A549 (cell line): Measurements from ENCODE around the gene PRRG4. TPM values are rescaled to one million over a fixed set of nuclear protein-coding genes. Genes with fewer than 3 reads are reported as not detected.

Source experiments
- ATAC-seq, 2 experiments: fragments of 200-7000 bp in 1 of 2; fragments of >200 bp in 1 of 2; cut with Nextera tagmentation in 1 of 2; cut with Tn5 transposase in 1 of 2; 3 replicates each; pipeline versions ENCODE4 v1.8.0 to v1.9.1; 2018 to 2020; ENCODE audit warnings: mild to moderate bottlenecking in 1 of 2, moderate library complexity in 1 of 2
- CTCF ChIA-PET: fragments of 300-600 bp; sonication (Branson Sonifier 250); formaldehyde crosslinking; extraction: SDS; loops from one replicate; lab custom pipeline; 2021; ENCODE audit warnings: antibody characterized with exemption, inconsistent platforms; lab: Yijun Ruan, JAX
- POLR2A ChIA-PET: fragments of 350-600 bp; formaldehyde crosslinking; extraction: SDS; loops from one replicate; lab custom pipeline; 2021; ENCODE audit warnings: antibody characterized with exemption, inconsistent platforms; lab: Yijun Ruan, JAX
- DNase-seq, 2 experiments: peaks; one replicate each; pipeline versions ENCODE4 v3.0.0 to v3.0.0-alpha.2; 2011 to 2016; ENCODE audit warnings: low read depth in 1 of 2, low spot score in 1 of 2
- FAIRE-seq: peaks from 2 replicates; lab custom pipeline; 2011; peaks lifted over from hg19 to GRCh38; lab: Jason Lieb, UNC
- H3K27ac ChIP-seq, 2 experiments: fragments of >200 bp; sonication (Bioruptor Twin); formaldehyde crosslinking; 3 replicates each; pipeline ENCODE4 v1.5.1; 2016 to 2017
- H3K4me1 ChIP-seq: fragments of >200 bp; sonication (Bioruptor Twin); formaldehyde crosslinking; 3 replicates; pipeline ENCODE4 v1.6.1; 2016
- H3K4me2 ChIP-seq: fragments of >200 bp; sonication (Bioruptor Twin); formaldehyde crosslinking; 3 replicates; pipeline ENCODE4 v1.6.1; 2016
- H3K4me3 ChIP-seq: fragments of >200 bp; sonication (Bioruptor Twin); formaldehyde crosslinking; 3 replicates; pipeline ENCODE4 v1.5.1; 2016
- H3K9me3 ChIP-seq: fragments of >200 bp; sonication (Bioruptor Twin); formaldehyde crosslinking; 3 replicates; pipeline ENCODE4 v1.6.1; 2016
- ATOH8 ChIP-seq: fragments of 250-450 bp; sonication (Bioruptor Pico); IDR thresholded peaks from 2 replicates; pipeline ENCODE4 v1.5.0; 2020; ENCODE audit warnings: low read depth, mild to moderate bottlenecking, moderate library complexity
- CBX2 ChIP-seq: fragments of 200-600 bp; sonication (generic); IDR thresholded peaks from 2 replicates; pipeline ENCODE4 v1.6.1; 2016; ENCODE audit warnings: low read depth, mild to moderate bottlenecking, borderline replicate concordance
- CBX8 ChIP-seq: fragments of 200-600 bp; sonication (generic); IDR thresholded peaks from 2 replicates; pipeline ENCODE4 v1.6.1; 2016
- CHD2 ChIP-seq: fragments of 150-350 bp; IDR thresholded peaks from 2 replicates; pipeline ENCODE4 v1.6.1; 2014; ENCODE audit warnings: low read length; ENCODE audit not compliant: partially characterized antibody
- CTCF ChIP-seq: fragments of >200 bp; sonication (Bioruptor Twin); formaldehyde crosslinking; IDR thresholded peaks from 3 replicates; pipeline ENCODE4 v1.5.1; 2016
- EHF ChIP-seq: fragments of 250-450 bp; sonication (Bioruptor Pico); IDR thresholded peaks from 2 replicates; pipeline ENCODE4 v1.5.0; 2020; ENCODE audit warnings: mild to moderate bottlenecking
- ELK1 ChIP-seq: fragments of 150-350 bp; IDR thresholded peaks from 2 replicates; pipeline ENCODE4 v1.6.1; 2014; ENCODE audit warnings: low read depth, mild to moderate bottlenecking, low read length
- HDAC2 ChIP-seq: fragments of 200-600 bp; sonication (generic); IDR thresholded peaks from 2 replicates; pipeline ENCODE4 v1.6.1; 2016
- HEYL ChIP-seq: fragments of 250-450 bp; sonication (Bioruptor Pico); IDR thresholded peaks from 2 replicates; pipeline ENCODE4 v1.8.0; 2021; ENCODE audit warnings: mild to moderate bottlenecking, moderate library complexity
- HMGXB4 ChIP-seq: fragments of 250-450 bp; sonication (Bioruptor Pico); IDR thresholded peaks from 2 replicates; pipeline ENCODE4 v1.5.0; 2021; ENCODE audit warnings: mild to moderate bottlenecking, moderate library complexity, borderline replicate concordance
- HOXA7 ChIP-seq: fragments of 250-450 bp; sonication (Bioruptor Pico); IDR thresholded peaks from 2 replicates; pipeline ENCODE4 v1.5.0; 2020; ENCODE audit warnings: mild to moderate bottlenecking, moderate library complexity
- MAFK ChIP-seq: fragments of 450-650 bp; IDR thresholded peaks from 2 replicates; pipeline ENCODE4 v1.6.1; 2014; ENCODE audit not compliant: partially characterized antibody
- MAX ChIP-seq: IDR thresholded peaks from 2 replicates; pipeline ENCODE4 v1.6.1; 2012
- MAZ ChIP-seq: fragments of 150-350 bp; IDR thresholded peaks from 2 replicates; pipeline ENCODE4 v1.6.1; 2014; ENCODE audit warnings: antibody characterized with exemption, low read depth, low read length, borderline replicate concordance
- MYC ChIP-seq: IDR thresholded peaks from 2 replicates; pipeline ENCODE4 v1.6.1; 2012; ENCODE audit warnings: mild to moderate bottlenecking, inconsistent platforms, low read length, improper control_type of control experiment, borderline replicate concordance
- NFE2L2 ChIP-seq: fragments of 150-350 bp; conservative IDR thresholded peaks from 2 replicates; pipeline ENCODE4 v1.6.1; 2014; ENCODE audit warnings: low read length
- NPAS2 ChIP-seq: fragments of 250-450 bp; sonication (Bioruptor Pico); IDR thresholded peaks from 2 replicates; pipeline ENCODE4 v1.8.0; 2022; ENCODE audit warnings: mild to moderate bottlenecking, moderate library complexity, borderline replicate concordance
- NR3C1 ChIP-seq: fragments of >200 bp; sonication (Bioruptor Twin); formaldehyde crosslinking; IDR thresholded peaks from 3 replicates; pipeline ENCODE4 v1.6.1; 2017
- POLR2A ChIP-seq: IDR thresholded peaks from 2 replicates; pipeline ENCODE4 v1.6.1; 2012; ENCODE audit warnings: mild to moderate bottlenecking, low read length
- RARB ChIP-seq: fragments of 250-450 bp; sonication (Bioruptor Pico); IDR thresholded peaks from 2 replicates; pipeline ENCODE4 v1.8.0; 2021; ENCODE audit warnings: mild to moderate bottlenecking, moderate library complexity
- RFX5 ChIP-seq: fragments of 450-650 bp; IDR thresholded peaks from 2 replicates; pipeline ENCODE4 v1.7.1; 2014; ENCODE audit warnings: antibody characterized with exemption, mild to moderate bottlenecking, moderate library complexity
- SMC3 ChIP-seq: fragments of >200 bp; sonication (Bioruptor Twin); formaldehyde crosslinking; IDR thresholded peaks from 3 replicates; pipeline ENCODE4 v1.6.1; 2018; ENCODE audit warnings: inconsistent platforms
- SREBF2 ChIP-seq: fragments of 450-650 bp; IDR thresholded peaks from 2 replicates; pipeline ENCODE4 v1.6.1; 2014; ENCODE audit warnings: mild to moderate bottlenecking, moderate library complexity
- TFCP2L1 ChIP-seq: fragments of 250-450 bp; sonication (Bioruptor Pico); IDR thresholded peaks from 2 replicates; pipeline ENCODE4 v1.5.0; 2021; ENCODE audit warnings: mild to moderate bottlenecking
- ZC3H11A ChIP-seq: fragments of 450-650 bp; IDR thresholded peaks from 2 replicates; pipeline ENCODE4 v1.6.1; 2014; ENCODE audit warnings: antibody characterized with exemption, mild to moderate bottlenecking
- ZFP36 ChIP-seq: fragments of 450-650 bp; IDR thresholded peaks from 2 replicates; pipeline ENCODE4 v1.6.1; 2014; ENCODE audit warnings: borderline replicate concordance; ENCODE audit not compliant: partially characterized antibody
- ZNF302 ChIP-seq: fragments of 250-450 bp; sonication (Bioruptor Pico); IDR thresholded peaks from 2 replicates; pipeline ENCODE4 v1.9.0; 2021; ENCODE audit warnings: inconsistent platforms, mild to moderate bottlenecking, moderate library complexity
- ZSCAN20 ChIP-seq: fragments of 250-450 bp; sonication (Bioruptor Pico); IDR thresholded peaks from 2 replicates; pipeline ENCODE4 v1.8.0; 2022; ENCODE audit warnings: mild to moderate bottlenecking, moderate library complexity
- WGBS: methylation state at CpG from one replicate; pipeline ENCODE4 v1.1.6; 2017; ENCODE audit errors: missing lambda C conversion rate; 5-methylcytosine and 5-hydroxymethylcytosine counted together
- polyA plus RNA-seq, 4 experiments: library from polyadenylated mRNA; depleted of rRNA in 3 of 4; stranded (reverse); fragments of >200 nt; fragmentation: RNase III in 1 of 4; extraction: RNeasy Plus Mini Kit Qiagen cat#74134 plus additional on column Dnase treatment in 1 of 4; gene quantifications; 2 replicates in 3 of 4; 3 replicates in 1 of 4; pipeline ENCODE4 v1.2.3, GENCODE V29; 2011 to 2017

PRRG4 gene
- polyA plus RNA-seq, 2 of the 4 experiments (the other 2 are of a cell fraction), result 0.83 to 1.4 TPM

- DNase-seq, result peak in 1 of 2 experiments; percentile 31
- FAIRE-seq, result peak; percentile 90
- CTCF ChIA-PET, result interaction anchor here (0.6 to 1.3 kb wide), 5 partner anchors 8 to 371 kb away, joined by 3 to 5 read pairs (median 3); no protein-coding TSS in a partner anchor
These were observed 10.9 kb downstream of the PRRG4 start for GRCh38 chr11:32840587-32840986.

GRCh38 chr11:32843544-32843943 lies 13.8 kb downstream of the PRRG4 start:
- POLR2A ChIA-PET, result no interaction called here
- H3K27ac ChIP-seq, result no peak overlapping the region
- no peak for DNase-seq

More at GRCh38 chr11:32840587-32840986, 10.9 kb downstream of the PRRG4 start:
- peak; percentile 63 for TF ChIP-seq MAFK
- no peak for TF ChIP-seq ZSCAN20 (CRISPR knock-in tag)
- TF ChIP-seq, all 56 proteins: peak for 1
- 0 out of 3 replicates have a peak overlapping the region, but pooled peaks have one; percentile 9 for H3K4me2 ChIP-seq
- H3K4me3 ChIP-seq, result no peak overlapping the region
- POLR2A ChIA-PET, result no interaction called here
- 42% methylated on average over 2 of the region's 2 CpGs for WGBS
- peak overlapping the region in 1 of 2 experiments; percentile 29; a peak in 1 of 6 replicates for H3K27ac ChIP-seq
- no peaks in the 10 kb centered on the region for H3K9me3 ChIP-seq
- peak in 1 of 2 experiments; percentile 30; a peak in 1 of 6 replicates for ATAC-seq
- peaks cover 23% of the 10 kb centered on the region for H3K4me1 ChIP-seq

GRCh38 chr11:32847511-32847910 lies 17.8 kb downstream of the PRRG4 start:
- POLR2A ChIA-PET, result no interaction called here
- no peak for DNase-seq
- no peak overlapping the region for H3K4me2 ChIP-seq
- H3K27ac ChIP-seq, result no peak overlapping the region
- ATAC-seq, result no peak
- no peak for FAIRE-seq
- 66% methylated on average over 2 of the region's 2 CpGs for WGBS
- no peak overlapping the region for H3K4me3 ChIP-seq
- no peaks in the 10 kb centered on the region for H3K9me3 ChIP-seq
- CTCF ChIA-PET, result interaction anchor here (0.6 kb wide), 1 partner anchor 178 kb away, joined by 3 read pairs; no protein-coding TSS in a partner anchor
- H3K4me1 ChIP-seq, result no peaks in the 10 kb centered on the region
- no peak for TF ChIP-seq SMC3
- no peak for TF ChIP-seq MYC
- TF ChIP-seq MAZ, result no peak
- TF ChIP-seq HOXA7 (CRISPR knock-in tag), result no peak
- no peak for TF ChIP-seq RFX5
- no peak for TF ChIP-seq SREBF2
- TF ChIP-seq CBX2, result no peak
- TF ChIP-seq CTCF, result no peak
- no peak for TF ChIP-seq CHD2
- TF ChIP-seq TFCP2L1 (CRISPR knock-in tag), result no peak
- no peak for TF ChIP-seq NFE2L2
- no peak for TF ChIP-seq NPAS2
- TF ChIP-seq CBX8, result no peak
- TF ChIP-seq ZNF302 (CRISPR knock-in tag), result no peak

More at GRCh38 chr11:32843544-32843943, 13.8 kb downstream of the PRRG4 start:
- Histone ChIP-seq H3K4me1 (peaks cover 19% of the 10 kb centered on the region), H3K4me2 (no peak overlapping the region), H3K9me3 (no peaks in the 10 kb centered on the region), H3K4me3 (no peak overlapping the region)
- no peak for TF ChIP-seq CBX2
- TF ChIP-seq POLR2A, result no peak
- no peak for TF ChIP-seq CBX8
- no peak for TF ChIP-seq HMGXB4 (CRISPR knock-in tag)
- no peak for TF ChIP-seq ZFP36
- no peak for TF ChIP-seq NR3C1
- TF ChIP-seq EHF (CRISPR knock-in tag), result no peak
- no peak for TF ChIP-seq ELK1
- no peak for TF ChIP-seq HEYL (CRISPR knock-in tag)
- no peak for TF ChIP-seq ZC3H11A
- TF ChIP-seq HDAC2, result no peak
- TF ChIP-seq RARB (CRISPR knock-in tag), result no peak
- no peak for TF ChIP-seq RFX5
- no peak for TF ChIP-seq MAX
- TF ChIP-seq ATOH8, result no peak
- TF ChIP-seq MYC, result no peak
- WGBS, result 46% methylated on average over 3 of the region's 3 CpGs
- no peak for ATAC-seq
- CTCF ChIA-PET, result interaction anchor here (1.1 kb wide), 1 partner anchor 42 kb away, joined by 3 read pairs; no protein-coding TSS in a partner anchor
- FAIRE-seq, result no peak
